Measurements from ENCODE around the gene GYPC. TPM values are rescaled to one million over a fixed set of nuclear protein-coding genes. Genes with fewer than 3 reads are reported as not detected.
A peak's percentile ranks its signal among the peaks of the same experiment; 100 is the strongest.
"Not testable (repeated sequence)": the region's sequence is repeated elsewhere in the genome, so short reads cannot be mapped to it uniquely, and the experiment has no call there.

The GYPC gene
- total RNA-seq, 1 experiment from 2014 or later: not detected

DNA sequence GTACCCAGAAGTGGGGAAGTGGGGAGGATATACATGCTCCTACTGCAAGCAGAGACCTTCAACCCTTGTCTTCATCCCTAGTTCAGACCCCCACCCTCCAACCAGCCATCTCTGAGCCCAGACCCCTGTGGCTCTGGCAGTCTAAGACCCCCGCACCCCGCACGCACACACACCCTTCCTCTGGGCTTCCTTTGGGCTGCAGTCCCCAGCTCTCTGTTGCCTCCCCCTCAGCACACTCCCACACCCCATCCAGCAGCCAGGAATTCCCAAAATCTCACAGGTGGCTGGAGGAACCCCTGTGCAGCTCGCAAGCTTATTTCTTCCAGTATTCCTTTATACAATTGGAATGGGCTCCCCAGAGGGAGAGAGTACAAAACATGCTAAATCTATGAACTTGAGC is 13.9 kb upstream of the GYPC start:
- Histone ChIP-seq H3K9me3 (replicated peaks) (no peaks in the 10 kb centered on the region), H3K27me3 (replicated peaks) (no peaks in the 10 kb centered on the region), H3K36me3 (no peaks in the 10 kb centered on the region), H3K4me3 (no peak overlapping the region), H3K4me1 (replicated peaks) (no peaks in the 10 kb centered on the region), H3K27ac (no peak overlapping the region)
- DNase-seq (ENCODE audit: low read depth in 1 of 2, low spot score in 2 of 2): peak in 1 of 2 experiments; percentile 30

DNA sequence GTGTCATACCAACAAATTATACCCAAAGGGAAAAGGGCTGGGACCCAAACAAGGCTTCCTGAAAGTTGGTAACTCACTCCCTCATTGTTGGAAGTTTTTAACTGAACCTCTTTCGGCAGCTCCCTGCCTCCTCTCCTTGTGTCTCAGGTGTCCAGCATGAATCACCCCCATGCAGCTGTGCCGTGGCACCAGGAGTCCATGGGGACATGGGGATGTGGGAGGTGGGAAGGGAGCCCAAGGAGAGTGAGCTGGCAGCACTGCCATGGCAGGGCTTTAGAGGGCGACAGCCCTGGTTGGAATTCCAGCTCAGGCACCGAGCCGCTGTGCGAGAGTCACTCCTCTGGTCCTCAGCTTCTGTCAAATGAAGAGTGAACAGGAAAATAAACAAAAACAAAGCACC is 12.5 kb upstream of the GYPC start:
- H3K27ac ChIP-seq: no peak overlapping the region
- H3K4me3 ChIP-seq: no peak overlapping the region
- DNase-seq (ENCODE audit: low read depth in 1 of 2, low spot score in 2 of 2): peak in 1 of 2 experiments; percentile 16
- H3K9me3 ChIP-seq (replicated peaks): no peaks in the 10 kb centered on the region
- no peaks in the 10 kb centered on the region for H3K36me3 ChIP-seq
- H3K4me1 ChIP-seq (replicated peaks): no peaks in the 10 kb centered on the region
- H3K27me3 ChIP-seq (replicated peaks): no peaks in the 10 kb centered on the region

DNA sequence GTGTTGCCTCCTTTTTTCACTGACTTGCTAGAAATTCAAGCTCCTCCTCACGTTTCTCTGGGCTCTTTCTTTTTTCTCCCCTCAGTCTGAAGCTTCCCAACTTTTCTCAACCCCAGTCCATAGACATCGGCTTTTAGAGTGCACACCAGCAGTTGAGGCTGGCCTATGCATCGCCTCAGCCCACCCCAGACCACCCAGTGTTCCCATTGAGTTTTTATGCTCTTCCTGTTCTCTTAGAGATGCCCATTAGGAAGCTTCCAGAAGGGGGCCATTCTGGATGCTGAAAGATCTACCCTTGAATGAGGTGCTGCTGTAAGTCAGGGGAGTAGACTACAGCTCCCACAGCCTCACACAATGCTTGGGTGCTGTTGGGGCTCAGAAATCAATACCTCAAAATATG is 12.0 kb upstream of the GYPC start:
- peak in 1 of 2 experiments; percentile 6 for DNase-seq (ENCODE audit: low read depth in 1 of 2, low spot score in 2 of 2)
- Histone ChIP-seq H3K4me3 (no peak overlapping the region), H3K9me3 (replicated peaks) (no peaks in the 10 kb centered on the region), H3K4me1 (replicated peaks) (no peaks in the 10 kb centered on the region), H3K27me3 (replicated peaks) (no peaks in the 10 kb centered on the region), H3K27ac (no peak overlapping the region), H3K36me3 (no peaks in the 10 kb centered on the region)

DNA sequence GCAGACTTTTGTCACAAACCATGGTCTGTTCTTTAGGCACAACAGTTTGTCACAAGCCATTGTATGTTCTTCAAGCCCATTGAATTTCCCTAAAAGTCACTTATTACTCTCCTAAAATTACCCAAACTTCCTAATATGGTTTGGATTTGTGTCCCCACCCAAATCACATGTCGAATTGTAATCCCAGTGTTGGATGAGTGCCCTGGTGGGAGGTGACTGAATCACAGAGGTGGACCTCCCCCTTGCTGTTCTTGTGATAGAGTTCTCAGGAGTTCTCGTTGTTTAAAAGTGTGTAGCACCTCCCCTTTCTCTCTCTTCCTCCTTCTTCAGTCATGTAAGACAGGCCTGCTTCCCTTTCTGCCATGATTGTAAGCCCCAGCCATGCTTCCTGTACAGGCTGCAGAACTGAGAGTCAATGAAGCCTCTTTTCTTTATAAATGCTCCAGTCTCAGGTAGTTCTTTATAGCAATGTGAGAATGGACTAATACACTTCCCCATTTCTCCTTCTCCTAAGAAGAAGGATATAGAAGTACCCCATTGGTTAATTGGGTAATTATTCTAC is 11.2 kb upstream of the GYPC start:
- no peaks in the 10 kb centered on the region for H3K9me3 ChIP-seq (replicated peaks)
- H3K4me3 ChIP-seq: no peak overlapping the region
- DNase-seq (ENCODE audit: low read depth in 1 of 2, low spot score in 2 of 2): peak in 1 of 2 experiments; percentile 5
- H3K36me3 ChIP-seq: no peaks in the 10 kb centered on the region
- no peaks in the 10 kb centered on the region for H3K27me3 ChIP-seq (replicated peaks)
- no peaks in the 10 kb centered on the region for H3K4me1 ChIP-seq (replicated peaks)
- H3K27ac ChIP-seq: no peak overlapping the region

DNA sequence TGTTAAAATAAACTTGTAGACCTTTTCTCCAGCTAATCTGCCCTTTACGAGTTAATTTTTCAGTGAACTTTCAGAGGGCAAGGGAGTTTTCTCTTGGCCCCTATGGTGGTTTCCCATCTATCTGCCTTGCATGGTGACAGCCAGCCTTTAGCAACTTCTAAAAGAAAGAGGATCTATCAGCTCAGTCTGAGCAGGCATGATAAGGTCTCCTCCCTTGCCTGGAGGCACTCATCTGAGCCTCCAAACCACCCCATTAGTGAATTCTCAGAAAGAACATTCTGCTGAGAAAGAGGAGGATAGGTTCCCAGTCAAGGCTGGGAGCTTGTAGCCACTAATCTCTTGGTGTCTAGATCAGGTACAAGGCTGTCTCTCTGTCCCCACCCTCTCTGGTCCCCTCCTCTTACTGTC is 10.7 kb upstream of the GYPC start:
- DNase-seq (ENCODE audit: low read depth in 1 of 2, low spot score in 2 of 2): peak in 1 of 2 experiments; percentile 8
- no peaks in the 10 kb centered on the region for H3K36me3 ChIP-seq
- H3K27me3 ChIP-seq (replicated peaks): no peaks in the 10 kb centered on the region
- no peaks in the 10 kb centered on the region for H3K4me1 ChIP-seq (replicated peaks)
- no peak overlapping the region for H3K27ac ChIP-seq
- H3K4me3 ChIP-seq: no peak overlapping the region
- no peaks in the 10 kb centered on the region for H3K9me3 ChIP-seq (replicated peaks)

DNA sequence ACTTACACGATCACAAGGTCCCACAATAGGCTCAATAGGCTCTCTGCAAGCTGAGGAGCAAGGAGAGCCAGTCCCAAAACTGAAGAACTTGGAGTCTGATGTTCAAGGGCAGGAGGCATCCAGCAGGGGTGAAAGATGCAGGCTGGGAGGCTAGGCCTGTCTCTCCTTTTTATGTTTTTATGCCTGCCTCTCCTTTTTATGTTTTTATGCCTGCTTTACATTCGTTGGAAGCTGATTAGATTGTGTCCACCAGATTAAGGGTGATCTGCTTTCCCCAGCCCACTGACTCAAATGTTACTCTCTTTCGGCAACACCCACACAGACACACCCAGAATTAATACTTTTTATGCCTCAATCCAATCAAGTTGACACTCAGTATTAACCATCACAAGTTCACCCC is 9.9 kb upstream of the GYPC start:
- no peaks in the 10 kb centered on the region for H3K27me3 ChIP-seq (replicated peaks)
- H3K27ac ChIP-seq: no peak overlapping the region
- no peaks in the 10 kb centered on the region for H3K36me3 ChIP-seq
- no peaks in the 10 kb centered on the region for H3K4me1 ChIP-seq (replicated peaks)
- no peak for DNase-seq (ENCODE audit: low read depth in 1 of 2, low spot score in 2 of 2)
- no peaks in the 10 kb centered on the region for H3K9me3 ChIP-seq (replicated peaks)
- no peak overlapping the region for H3K4me3 ChIP-seq

DNA sequence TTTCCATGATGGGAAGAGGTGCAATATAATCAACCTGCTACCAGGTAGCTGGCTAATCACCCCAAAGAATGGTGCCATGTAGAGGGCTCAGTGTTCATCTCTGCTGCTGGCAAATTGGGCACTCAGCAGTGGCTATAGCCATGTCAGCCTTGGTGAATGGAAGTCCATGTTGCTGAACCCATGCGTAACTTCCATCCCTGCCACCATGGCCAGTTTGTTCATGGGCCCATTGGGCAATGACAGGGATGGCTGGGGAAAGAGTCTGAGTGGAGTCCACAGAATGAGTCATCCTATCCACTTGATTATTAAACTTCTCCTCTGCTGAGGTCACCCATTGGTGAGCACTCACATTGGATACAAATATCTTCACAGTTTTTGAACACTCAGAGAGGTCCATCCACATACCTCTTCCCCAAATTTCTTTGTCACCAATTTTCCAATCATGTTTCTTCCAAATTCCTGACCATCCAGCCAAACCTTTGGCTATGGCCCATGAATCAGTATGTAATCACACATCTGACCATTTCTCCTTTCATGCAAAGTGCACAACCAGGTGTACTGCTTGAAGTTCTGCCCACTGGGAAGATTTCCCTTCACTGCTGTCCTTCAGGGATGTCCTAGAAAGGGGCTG is 8.1 kb upstream of the GYPC start:
- DNase-seq (ENCODE audit: low read depth in 1 of 2, low spot score in 2 of 2): peak in 1 of 2 experiments; percentile 3
- not testable (repeated sequence) for H3K4me3 ChIP-seq, H3K27ac ChIP-seq

DNA sequence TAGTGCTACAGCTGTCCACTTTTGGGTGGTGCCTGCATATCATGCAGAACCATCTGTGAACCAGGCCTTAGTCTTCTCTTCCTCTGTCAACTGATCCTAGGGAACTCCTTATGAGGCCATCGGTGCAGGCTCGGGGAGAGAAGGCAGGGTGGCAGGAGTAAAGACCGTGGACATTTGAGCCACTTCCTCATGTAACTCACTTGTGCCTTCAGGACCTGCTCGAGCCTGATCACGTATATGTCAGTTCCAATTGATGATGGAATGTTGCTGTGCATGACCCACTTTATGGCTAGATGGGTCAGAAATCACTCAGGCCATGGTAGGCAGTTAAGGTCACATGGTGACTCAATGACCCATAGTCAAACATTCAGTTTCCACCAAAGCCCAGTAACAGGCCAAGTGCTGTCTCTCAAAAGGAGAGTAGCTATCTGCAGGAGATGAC is 7.6 kb upstream of the GYPC start:
- H3K27me3 ChIP-seq (replicated peaks); H3K4me3 ChIP-seq; H3K36me3 ChIP-seq; H3K4me1 ChIP-seq (replicated peaks); H3K9me3 ChIP-seq (replicated peaks); H3K27ac ChIP-seq: not testable (repeated sequence)
- peak in 1 of 2 experiments; percentile 4 for DNase-seq (ENCODE audit: low read depth in 1 of 2, low spot score in 2 of 2)

More for the DNA sequence above, 8.1 kb upstream of the GYPC start:
- not testable (repeated sequence) for H3K4me1 ChIP-seq (replicated peaks); H3K27me3 ChIP-seq (replicated peaks); H3K36me3 ChIP-seq; H3K9me3 ChIP-seq (replicated peaks)

DNA sequence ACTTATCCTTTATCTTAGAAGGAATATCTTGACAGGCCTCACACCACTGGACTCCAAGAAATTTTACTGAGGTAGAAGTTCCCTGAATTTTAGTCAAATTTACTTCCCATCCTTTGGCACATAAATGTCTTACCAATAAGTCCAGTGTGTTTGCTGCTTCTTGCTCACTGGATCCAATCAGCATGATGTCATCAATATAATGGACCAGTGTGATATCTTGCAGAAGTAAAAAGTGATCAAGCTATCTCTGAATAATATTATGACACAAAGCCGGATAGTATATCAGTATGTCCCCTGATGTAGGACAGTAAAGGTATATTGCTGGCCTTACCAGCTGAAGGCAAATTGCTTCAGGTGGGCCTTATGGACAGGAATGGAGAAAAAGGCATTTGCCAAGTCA is 6.9 kb upstream of the GYPC start:
- no peak for DNase-seq (ENCODE audit: low read depth in 1 of 2, low spot score in 2 of 2)
- Histone ChIP-seq H3K9me3 (replicated peaks) (no peaks in the 10 kb centered on the region), H3K27ac (no peak overlapping the region), H3K4me3 (no peak overlapping the region), H3K4me1 (replicated peaks) (no peaks in the 10 kb centered on the region), H3K27me3 (replicated peaks) (0 out of 2 replicates have a peak, but pooled peaks cover 8% of the 10 kb centered on the region), H3K36me3 (no peaks in the 10 kb centered on the region)

DNA sequence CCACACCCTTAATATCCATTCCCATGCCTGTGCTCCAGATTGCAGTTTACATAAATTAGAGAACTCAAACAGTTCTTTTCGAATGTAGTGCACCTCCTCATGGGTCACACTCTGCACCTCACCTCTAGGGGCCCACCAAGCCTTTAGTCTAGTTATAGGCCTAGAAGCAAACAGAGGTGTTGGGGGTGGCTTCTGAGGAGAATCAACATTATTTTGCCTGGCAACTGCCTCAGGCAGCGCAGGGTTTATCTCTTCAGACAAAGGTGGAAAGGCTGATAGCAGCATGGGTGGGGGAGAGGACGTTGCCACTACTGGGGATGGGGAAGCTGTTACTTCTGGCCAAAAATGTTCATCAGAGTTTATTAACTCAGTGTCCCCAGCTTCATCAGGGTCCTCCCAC is 5.0 kb upstream of the GYPC start:
- Histone ChIP-seq H3K9me3 (replicated peaks) (no peaks in the 10 kb centered on the region), H3K4me1 (replicated peaks) (no peaks in the 10 kb centered on the region), H3K27me3 (replicated peaks) (peaks cover 18% of the 10 kb centered on the region; the same call in 1 of the 2 replicates), H3K27ac (no peak overlapping the region), H3K4me3 (no peak overlapping the region), H3K36me3 (no peaks in the 10 kb centered on the region)
- DNase-seq (ENCODE audit: low read depth in 1 of 2, low spot score in 2 of 2): peak in 1 of 2 experiments; percentile 6

DNA sequence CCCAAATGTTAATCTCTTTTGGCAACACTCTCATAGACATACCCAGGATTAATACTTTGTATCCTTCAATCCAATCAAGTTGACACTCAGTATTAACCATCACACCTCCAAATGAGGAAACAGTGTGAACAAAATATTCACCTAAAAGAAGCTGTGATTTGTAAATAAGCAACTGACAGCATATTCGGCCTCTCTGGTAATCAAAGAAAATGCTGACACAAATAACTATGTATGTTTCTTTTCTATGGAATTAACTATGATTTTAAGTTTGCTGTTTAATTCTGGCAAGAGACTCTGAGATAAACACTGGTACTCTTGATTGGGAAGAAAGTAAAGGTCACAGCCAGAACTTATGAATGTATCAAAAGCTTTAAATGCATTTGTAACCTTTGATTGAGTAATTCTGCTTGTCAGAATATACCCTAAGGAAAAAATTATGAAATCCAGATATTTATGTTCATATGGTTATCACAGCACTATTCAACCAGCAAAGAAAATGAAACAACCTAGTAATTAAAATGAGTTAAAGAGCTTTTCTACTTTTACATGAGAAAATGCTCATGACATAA is 3.6 kb upstream of the GYPC start:
- H3K4me3 ChIP-seq: no peak overlapping the region
- H3K36me3 ChIP-seq: no peaks in the 10 kb centered on the region
- no peaks in the 10 kb centered on the region for H3K9me3 ChIP-seq (replicated peaks)
- DNase-seq (ENCODE audit: low read depth in 1 of 2, low spot score in 2 of 2): no peak
- no peak overlapping the region for H3K27ac ChIP-seq
- no peaks in the 10 kb centered on the region for H3K4me1 ChIP-seq (replicated peaks)
- H3K27me3 ChIP-seq (replicated peaks): peaks cover 33% of the 10 kb centered on the region

DNA sequence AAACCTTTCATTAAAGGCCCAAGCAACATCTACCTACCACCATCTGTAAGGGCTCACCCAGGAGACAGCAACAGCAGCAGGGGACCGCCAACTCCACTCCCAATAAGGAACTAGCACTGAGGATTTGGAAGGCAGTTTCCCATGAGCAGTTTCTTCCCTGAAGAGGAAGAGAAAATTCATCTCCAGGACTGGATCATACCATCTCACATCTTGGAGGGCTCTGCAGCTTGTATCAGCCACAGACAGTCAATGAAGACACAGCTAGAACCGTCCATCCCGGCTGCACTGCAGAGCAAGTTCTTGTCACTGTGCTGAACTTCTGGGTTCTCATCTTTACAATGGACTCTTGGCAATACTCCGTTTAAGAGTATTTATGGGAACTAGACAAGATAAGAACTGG is 2.8 kb upstream of the GYPC start:
- Histone ChIP-seq H3K27me3 (replicated peaks) (peaks cover 35% of the 10 kb centered on the region), H3K27ac (no peak overlapping the region), H3K9me3 (replicated peaks) (no peaks in the 10 kb centered on the region), H3K4me3 (no peak overlapping the region), H3K36me3 (no peaks in the 10 kb centered on the region), H3K4me1 (replicated peaks) (no peaks in the 10 kb centered on the region)
- DNase-seq (ENCODE audit: low read depth in 1 of 2, low spot score in 2 of 2): peak in 1 of 2 experiments; percentile 7

DNA sequence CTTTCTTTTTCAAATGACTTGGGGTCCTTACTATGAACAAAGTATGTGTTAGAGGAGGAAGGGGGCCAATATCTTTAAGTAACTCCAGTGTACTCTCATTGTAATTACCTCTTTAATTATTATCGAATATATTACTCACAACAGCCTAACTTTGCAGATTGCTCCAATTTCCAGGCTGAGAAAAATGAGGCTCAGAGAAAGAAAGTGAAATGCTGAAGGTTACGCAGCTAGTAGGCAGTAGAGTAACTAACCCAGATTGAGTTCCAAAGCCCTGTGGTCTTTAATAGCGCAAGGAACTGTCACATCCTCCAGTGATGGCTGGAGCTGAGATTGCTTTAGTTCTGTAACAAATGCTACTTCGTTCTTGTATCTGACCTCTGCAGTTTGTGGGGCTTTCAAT is 2.2 kb upstream of the GYPC start:
- no peak overlapping the region for H3K4me3 ChIP-seq
- H3K36me3 ChIP-seq: no peaks in the 10 kb centered on the region
- no peaks in the 10 kb centered on the region for H3K4me1 ChIP-seq (replicated peaks)
- H3K27me3 ChIP-seq (replicated peaks): peaks cover 36% of the 10 kb centered on the region
- no peak overlapping the region for H3K27ac ChIP-seq
- no peaks in the 10 kb centered on the region for H3K9me3 ChIP-seq (replicated peaks)
- DNase-seq (ENCODE audit: low read depth in 1 of 2, low spot score in 2 of 2): no peak

DNA sequence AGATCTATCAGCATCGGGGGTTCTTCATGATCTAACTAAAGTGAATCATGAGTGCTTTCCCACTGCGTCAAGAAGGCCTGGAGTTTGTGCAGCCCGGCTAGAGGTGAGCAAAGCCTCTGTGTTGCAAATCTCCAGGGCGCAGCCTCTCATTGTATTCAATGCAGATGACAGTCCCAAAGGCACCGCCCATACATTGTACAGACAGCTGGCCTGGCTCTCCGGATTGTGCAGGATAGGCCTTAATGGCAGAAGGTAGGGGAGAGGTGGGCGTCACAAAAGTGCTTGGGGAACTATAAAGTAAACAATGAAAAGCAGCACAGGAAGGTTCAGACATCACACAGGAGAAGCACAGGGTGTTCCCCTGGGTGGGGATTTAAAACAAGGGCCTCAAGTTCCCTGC is 907 bp upstream of the GYPC start:
- Histone ChIP-seq H3K4me1 (replicated peaks) (no peaks in the 10 kb centered on the region), H3K27me3 (replicated peaks) (peaks cover 41% of the 10 kb centered on the region), H3K9me3 (replicated peaks) (no peaks in the 10 kb centered on the region), H3K36me3 (no peaks in the 10 kb centered on the region), H3K4me3 (no peak overlapping the region), H3K27ac (no peak overlapping the region)
- DNase-seq (ENCODE audit: low read depth in 1 of 2, low spot score in 2 of 2): peak in 1 of 2 experiments; percentile 32
